Suprapubic skin (tissue), 4 donors: ENCODE measurements around the gene DHX8. TPM values are rescaled to one million over a fixed set of nuclear protein-coding genes. Genes with fewer than 3 reads are reported as not detected.

Experiments used
- DNase-seq, 2 donors: peaks; one replicate each; pipeline ENCODE4 v3.0.0-alpha.2; 2019; ENCODE audit warnings: low spot score in 2 of 2
- H3K27ac ChIP-seq: fragments of 200-600 bp; sonication (generic); one replicate; pipeline ENCODE4 v1.5.1; 2019
- H3K27me3 ChIP-seq: fragments of 200-600 bp; sonication (generic); one replicate; pipeline ENCODE4 v1.5.1; 2019
- H3K36me3 ChIP-seq: fragments of 200-600 bp; sonication (generic); one replicate; pipeline ENCODE4 v1.5.1; 2019
- H3K4me1 ChIP-seq: fragments of 200-600 bp; sonication (generic); one replicate; pipeline ENCODE4 v1.5.1; 2019
- H3K4me3 ChIP-seq: fragments of 200-600 bp; sonication (generic); one replicate; pipeline ENCODE4 v1.5.1; 2019; ENCODE audit warnings: mild to moderate bottlenecking
- H3K9me3 ChIP-seq: fragments of 200-600 bp; sonication (generic); one replicate; pipeline ENCODE4 v1.5.1; 2019
- EP300 ChIP-seq: sonication (generic); formaldehyde crosslinking; IDR thresholded peaks from one replicate; pipeline ENCODE4 v1.6.1; 2017; ENCODE audit warnings: antibody characterized with exemption
- POLR2A ChIP-seq, 2 donors: fragments of 450-650 bp; IDR thresholded peaks; one replicate each; pipeline ENCODE4 v1.6.1; 2017; ENCODE audit warnings: antibody characterized with exemption in 2 of 2, mild to moderate bottlenecking in 2 of 2, moderate library complexity in 2 of 2
- POLR2AphosphoS5 ChIP-seq, 3 donors: sonication (generic); formaldehyde crosslinking; IDR thresholded peaks; one replicate each; pipeline ENCODE4 v1.6.1; 2017; ENCODE audit warnings: antibody characterized with exemption in 3 of 3
- WGBS: methylation state at CpG from one replicate; pipeline ENCODE4 v1.1.5; 2018; 5-methylcytosine and 5-hydroxymethylcytosine counted together
- total RNA-seq, 4 donors: library from RNA; depleted of rRNA; stranded (reverse); fragments of >200 nt; gene quantifications; one replicate each; pipeline ENCODE4 v1.1.0, GENCODE V29; 2016
- TF ChIP-seq, protein P1 (sequence below), 2 donors: fragments of 200-600 bp in 1 of 2; fragments of 450-650 bp in 1 of 2; sonication (generic) in 1 of 2; IDR thresholded peaks; one replicate each; pipeline ENCODE4 v1.5.1; 2016 to 2019; ENCODE audit warnings: antibody characterized with exemption in 2 of 2, mild to moderate bottlenecking in 1 of 2, moderate library complexity in 1 of 2

The DHX8 gene
- total RNA-seq, 4 donors from 2014 or later: 31.4 to 57.1 (median 46.1) TPM

DNA sequence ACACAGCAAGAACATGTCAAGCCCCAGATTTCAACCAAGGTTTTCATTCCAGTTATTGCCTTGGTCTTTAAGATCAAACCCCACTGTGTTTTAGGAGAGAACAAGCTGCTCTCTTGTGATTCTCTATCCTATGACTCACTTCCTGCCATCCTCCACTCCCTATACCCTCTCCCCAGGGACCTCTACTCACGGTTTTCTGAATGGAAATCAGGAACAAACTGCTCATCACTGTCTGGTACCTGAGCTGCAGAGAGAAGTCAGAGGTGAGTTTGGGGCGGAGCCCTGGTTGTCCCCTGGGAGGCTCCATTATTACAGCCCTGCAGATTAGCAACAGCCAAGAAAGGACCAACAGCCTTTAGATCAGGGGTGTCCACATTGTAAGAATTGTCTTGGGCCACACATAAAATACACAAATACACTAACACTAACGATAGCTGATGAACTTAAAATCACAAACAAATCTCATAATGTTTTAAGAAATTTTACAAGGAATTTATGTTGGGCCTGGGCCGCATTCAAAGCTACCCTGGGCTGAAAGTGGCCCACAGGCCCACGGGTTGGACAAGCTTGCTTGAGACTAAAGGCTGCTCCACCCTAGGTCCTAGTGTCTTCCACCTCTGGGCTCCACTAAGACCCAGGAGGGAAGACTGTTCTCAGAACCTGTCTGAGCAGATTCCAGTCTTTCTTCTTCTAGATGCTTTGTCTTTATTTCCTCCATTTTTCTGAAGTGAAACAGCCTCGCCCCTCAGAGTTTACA is 52.6 kb downstream of the DHX8 start:
- Histone ChIP-seq H3K4me3 (no peak overlapping the region), H3K4me1 (peaks cover 6% of the 10 kb centered on the region), H3K9me3 (no peaks in the 10 kb centered on the region), H3K27ac (no peak overlapping the region), H3K27me3 (no peaks in the 10 kb centered on the region), H3K36me3 (no peaks in the 10 kb centered on the region)
- DNase-seq: no peak
- TF ChIP-seq, protein P1, sequence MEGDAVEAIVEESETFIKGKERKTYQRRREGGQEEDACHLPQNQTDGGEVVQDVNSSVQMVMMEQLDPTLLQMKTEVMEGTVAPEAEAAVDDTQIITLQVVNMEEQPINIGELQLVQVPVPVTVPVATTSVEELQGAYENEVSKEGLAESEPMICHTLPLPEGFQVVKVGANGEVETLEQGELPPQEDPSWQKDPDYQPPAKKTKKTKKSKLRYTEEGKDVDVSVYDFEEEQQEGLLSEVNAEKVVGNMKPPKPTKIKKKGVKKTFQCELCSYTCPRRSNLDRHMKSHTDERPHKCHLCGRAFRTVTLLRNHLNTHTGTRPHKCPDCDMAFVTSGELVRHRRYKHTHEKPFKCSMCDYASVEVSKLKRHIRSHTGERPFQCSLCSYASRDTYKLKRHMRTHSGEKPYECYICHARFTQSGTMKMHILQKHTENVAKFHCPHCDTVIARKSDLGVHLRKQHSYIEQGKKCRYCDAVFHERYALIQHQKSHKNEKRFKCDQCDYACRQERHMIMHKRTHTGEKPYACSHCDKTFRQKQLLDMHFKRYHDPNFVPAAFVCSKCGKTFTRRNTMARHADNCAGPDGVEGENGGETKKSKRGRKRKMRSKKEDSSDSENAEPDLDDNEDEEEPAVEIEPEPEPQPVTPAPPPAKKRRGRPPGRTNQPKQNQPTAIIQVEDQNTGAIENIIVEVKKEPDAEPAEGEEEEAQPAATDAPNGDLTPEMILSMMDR (IDR thresholded peaks at IDR 0.05): no peak
- TF ChIP-seq POLR2AphosphoS5 (IDR thresholded peaks at IDR 0.05) (no peak), EP300 (no peak), POLR2A (IDR thresholded peaks at IDR 0.05) (no peak)
- 65% methylated on average over 6 of the region's 6 CpGs for WGBS

DNA sequence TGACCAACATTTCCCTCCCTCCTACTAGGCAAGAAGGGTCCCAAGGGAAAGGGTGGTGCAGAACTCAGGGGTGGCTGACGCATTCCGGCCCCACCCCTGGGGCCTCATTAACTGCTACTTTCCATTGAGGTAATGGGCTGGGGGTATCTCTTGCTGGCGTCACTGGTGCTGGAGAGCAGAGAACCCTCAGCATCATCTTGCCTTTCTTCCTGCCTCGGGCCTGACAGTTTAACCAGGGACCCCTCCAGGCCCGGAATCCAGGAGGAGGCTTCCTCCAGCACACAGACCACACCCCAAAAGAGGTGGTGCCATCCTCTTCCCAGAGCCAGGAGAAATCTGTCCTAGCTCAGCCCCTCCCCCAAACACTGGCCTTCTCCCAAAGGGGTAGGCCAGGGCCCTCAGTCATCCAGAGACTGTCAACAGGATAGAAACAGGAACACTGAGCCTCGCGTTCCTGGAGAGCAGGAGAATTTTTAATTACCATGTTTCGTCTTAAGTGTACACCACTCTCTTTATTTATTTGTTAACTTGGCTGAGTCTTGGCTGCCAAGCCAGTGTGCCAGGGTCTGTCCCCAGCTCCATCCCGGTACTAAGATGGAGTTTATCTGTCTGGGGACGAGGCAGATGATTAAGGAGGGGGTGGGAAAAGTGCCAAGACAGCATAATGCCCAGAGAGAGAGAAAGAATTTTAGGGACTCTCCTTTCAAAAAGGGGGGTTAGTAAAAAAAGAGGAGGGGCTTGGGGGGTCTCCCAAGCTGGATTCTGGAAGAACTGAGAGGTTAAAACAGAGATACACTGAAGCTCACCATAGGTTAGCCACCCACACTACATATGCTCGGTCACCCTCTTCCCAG is 57.3 kb downstream of the DHX8 start:
- no peaks in the 10 kb centered on the region for H3K36me3 ChIP-seq
- peaks cover 28% of the 10 kb centered on the region for H3K4me1 ChIP-seq
- TF ChIP-seq, protein P1 (IDR thresholded peaks at IDR 0.05): no peak
- TF ChIP-seq POLR2AphosphoS5 (IDR thresholded peaks at IDR 0.05) (no peak), POLR2A (IDR thresholded peaks at IDR 0.05) (no peak), EP300 (no peak)
- WGBS: 73% methylated on average over 8 of the region's 11 CpGs
- H3K27ac ChIP-seq: no peak overlapping the region
- peaks cover 14% of the 10 kb centered on the region for H3K27me3 ChIP-seq
- H3K4me3 ChIP-seq: no peak overlapping the region
- no peak for DNase-seq
- H3K9me3 ChIP-seq: no peaks in the 10 kb centered on the region

DNA sequence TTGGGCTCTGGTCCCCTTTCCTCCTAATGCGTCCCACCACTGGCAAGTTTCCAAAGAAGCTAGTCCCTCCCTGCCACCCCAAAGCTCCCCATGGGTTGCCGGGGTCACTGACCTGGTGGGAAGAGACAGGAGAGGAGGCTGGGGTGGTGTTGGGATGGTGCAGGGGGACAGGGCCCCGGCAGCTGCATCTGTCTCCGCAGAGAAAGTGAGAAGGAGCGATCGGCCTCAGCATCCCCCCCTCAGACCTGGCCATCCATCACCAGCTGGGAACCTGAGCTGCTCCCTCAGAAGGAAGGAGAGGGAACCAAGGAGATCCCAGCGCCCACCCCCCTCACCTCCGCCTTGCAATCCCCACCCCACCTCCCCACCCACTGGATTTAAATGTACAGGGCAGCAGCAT is 59.1 kb downstream of the DHX8 start:
- DNase-seq: no peak
- no peak overlapping the region for H3K27ac ChIP-seq
- TF ChIP-seq POLR2AphosphoS5 (IDR thresholded peaks at IDR 0.05) (no peak), POLR2A (IDR thresholded peaks at IDR 0.05) (no peak), EP300 (no peak)
- TF ChIP-seq, protein P1 (IDR thresholded peaks at IDR 0.05): no peak
- peaks cover 14% of the 10 kb centered on the region for H3K27me3 ChIP-seq
- no peaks in the 10 kb centered on the region for H3K9me3 ChIP-seq
- H3K4me1 ChIP-seq: peaks cover 46% of the 10 kb centered on the region
- H3K4me3 ChIP-seq: no peak overlapping the region
- WGBS: 86% methylated on average over 7 of the region's 8 CpGs
- no peaks in the 10 kb centered on the region for H3K36me3 ChIP-seq

DNA sequence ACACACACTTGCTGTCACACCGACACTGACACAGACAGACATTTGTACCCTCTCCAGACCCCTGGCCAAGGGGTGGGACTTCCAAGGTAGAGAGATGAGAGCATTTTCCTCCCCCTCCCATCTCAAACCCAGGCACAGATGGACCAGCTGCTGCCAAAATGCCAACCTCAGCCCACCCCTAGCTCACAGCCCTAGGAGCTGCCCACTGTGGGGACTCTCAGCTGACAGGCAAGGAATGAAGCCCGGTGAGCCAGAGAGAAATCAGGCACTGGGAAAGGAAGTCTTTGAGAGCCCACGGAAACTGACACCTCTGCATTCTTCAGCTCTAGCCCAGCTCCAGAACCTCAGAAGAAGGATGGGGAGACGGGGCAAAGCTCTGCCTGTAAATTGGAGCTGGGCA is 59.5 kb downstream of the DHX8 start:
- Histone ChIP-seq H3K27ac (no peak overlapping the region), H3K9me3 (no peaks in the 10 kb centered on the region), H3K36me3 (no peaks in the 10 kb centered on the region), H3K27me3 (peaks cover 14% of the 10 kb centered on the region), H3K4me1 (peaks cover 50% of the 10 kb centered on the region), H3K4me3 (no peak overlapping the region)
- 43% methylated on average over 4 of the region's 4 CpGs for WGBS
- no peak for DNase-seq
- TF ChIP-seq EP300: no peak
- TF ChIP-seq POLR2AphosphoS5 (IDR thresholded peaks at IDR 0.05): no peak
- TF ChIP-seq, protein P1 (IDR thresholded peaks at IDR 0.05): no peak
- TF ChIP-seq POLR2A (IDR thresholded peaks at IDR 0.05): no peak
